Measurements from ENCODE around the gene PCDH17.

Gene PCDH17

DNA sequence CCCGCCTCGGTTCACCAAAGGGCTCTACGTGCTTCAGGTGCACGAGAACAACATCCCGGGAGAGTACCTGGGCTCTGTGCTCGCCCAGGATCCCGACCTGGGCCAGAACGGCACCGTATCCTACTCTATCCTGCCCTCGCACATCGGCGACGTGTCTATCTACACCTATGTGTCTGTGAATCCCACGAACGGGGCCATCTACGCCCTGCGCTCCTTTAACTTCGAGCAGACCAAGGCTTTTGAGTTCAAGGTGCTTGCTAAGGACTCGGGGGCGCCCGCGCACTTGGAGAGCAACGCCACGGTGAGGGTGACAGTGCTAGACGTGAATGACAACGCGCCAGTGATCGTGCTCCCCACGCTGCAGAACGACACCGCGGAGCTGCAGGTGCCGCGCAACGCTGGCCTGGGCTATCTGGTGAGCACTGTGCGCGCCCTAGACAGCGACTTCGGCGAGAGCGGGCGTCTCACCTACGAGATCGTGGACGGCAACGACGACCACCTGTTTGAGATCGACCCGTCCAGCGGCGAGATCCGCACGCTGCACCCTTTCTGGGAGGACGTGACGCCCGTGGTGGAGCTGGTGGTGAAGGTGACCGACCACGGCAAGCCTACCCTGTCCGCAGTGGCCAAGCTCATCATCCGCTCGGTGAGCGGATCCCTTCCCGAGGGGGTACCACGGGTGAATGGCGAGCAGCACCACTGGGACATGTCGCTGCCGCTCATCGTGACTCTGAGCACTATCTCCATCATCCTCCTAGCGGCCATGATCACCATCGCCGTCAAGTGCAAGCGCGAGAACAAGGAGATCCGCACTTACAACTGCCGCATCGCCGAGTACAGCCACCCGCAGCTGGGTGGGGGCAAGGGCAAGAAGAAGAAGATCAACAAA is 2.6 kb downstream of the PCDH17 start:
- ChIA-PET CTCF (interaction anchor here (0.6 kb wide), 1 partner anchor 281 kb away, joined by 5 read pairs; no protein-coding TSS in a partner anchor), POLR2A (ENCODE audit: low non-redundant PET) (no interaction called here)
- DNase-seq (ENCODE audit: low spot score), result no peak
- TF ChIP-seq, protein P1, sequence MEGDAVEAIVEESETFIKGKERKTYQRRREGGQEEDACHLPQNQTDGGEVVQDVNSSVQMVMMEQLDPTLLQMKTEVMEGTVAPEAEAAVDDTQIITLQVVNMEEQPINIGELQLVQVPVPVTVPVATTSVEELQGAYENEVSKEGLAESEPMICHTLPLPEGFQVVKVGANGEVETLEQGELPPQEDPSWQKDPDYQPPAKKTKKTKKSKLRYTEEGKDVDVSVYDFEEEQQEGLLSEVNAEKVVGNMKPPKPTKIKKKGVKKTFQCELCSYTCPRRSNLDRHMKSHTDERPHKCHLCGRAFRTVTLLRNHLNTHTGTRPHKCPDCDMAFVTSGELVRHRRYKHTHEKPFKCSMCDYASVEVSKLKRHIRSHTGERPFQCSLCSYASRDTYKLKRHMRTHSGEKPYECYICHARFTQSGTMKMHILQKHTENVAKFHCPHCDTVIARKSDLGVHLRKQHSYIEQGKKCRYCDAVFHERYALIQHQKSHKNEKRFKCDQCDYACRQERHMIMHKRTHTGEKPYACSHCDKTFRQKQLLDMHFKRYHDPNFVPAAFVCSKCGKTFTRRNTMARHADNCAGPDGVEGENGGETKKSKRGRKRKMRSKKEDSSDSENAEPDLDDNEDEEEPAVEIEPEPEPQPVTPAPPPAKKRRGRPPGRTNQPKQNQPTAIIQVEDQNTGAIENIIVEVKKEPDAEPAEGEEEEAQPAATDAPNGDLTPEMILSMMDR (conservative IDR thresholded peaks at IDR 0.05; ENCODE audit: low read depth), result no peak
- H3K27ac ChIP-seq, result no peak overlapping the region

DNA sequence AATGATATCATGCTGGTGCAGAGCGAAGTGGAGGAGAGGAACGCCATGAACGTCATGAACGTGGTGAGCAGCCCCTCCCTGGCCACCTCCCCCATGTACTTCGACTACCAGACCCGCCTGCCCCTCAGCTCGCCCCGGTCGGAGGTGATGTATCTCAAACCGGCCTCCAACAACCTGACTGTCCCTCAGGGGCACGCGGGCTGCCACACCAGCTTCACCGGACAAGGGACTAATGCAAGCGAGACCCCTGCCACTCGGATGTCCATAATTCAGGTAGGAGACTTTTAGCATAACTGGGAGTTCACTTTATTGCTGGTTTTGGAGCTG is 3.3 kb downstream of the PCDH17 start:
- POLR2A ChIA-PET (ENCODE audit: low non-redundant PET), result no interaction called here
- no peak for DNase-seq (ENCODE audit: low spot score)
- TF ChIP-seq, protein P1 (conservative IDR thresholded peaks at IDR 0.05; ENCODE audit: low read depth), result no peak
- no peak overlapping the region for H3K27ac ChIP-seq
- CTCF ChIA-PET, result interaction anchor here (0.6 kb wide), 1 partner anchor 280 kb away, joined by 5 read pairs; no protein-coding TSS in a partner anchor

DNA sequence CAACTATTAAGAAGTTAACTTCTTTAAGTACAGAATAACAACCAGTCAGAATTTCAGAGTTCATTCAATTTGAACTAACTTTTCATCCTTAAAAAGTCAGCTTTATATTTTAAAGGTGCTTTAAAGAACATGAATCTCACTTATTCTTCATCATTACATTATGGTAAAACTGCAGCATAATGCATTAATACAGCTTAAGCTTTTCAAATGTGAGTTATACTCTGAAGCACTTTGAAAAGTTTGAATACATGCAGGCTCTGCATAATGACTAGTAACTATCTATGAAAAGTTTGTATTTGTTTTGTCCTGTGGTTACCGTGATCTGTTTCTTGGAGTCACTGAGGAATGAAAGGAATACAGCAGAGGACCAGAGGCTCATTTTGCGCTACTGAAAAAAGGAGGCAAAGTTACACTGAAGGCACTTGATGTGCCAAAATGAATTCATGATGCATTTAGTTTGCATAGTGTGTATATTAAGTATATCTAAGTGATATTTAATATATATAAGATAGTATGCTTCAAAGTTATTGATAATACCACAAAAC is 4.1 kb downstream of the PCDH17 start:
- ChIA-PET POLR2A (ENCODE audit: low non-redundant PET) (no interaction called here), CTCF (interaction anchor here (0.5 kb wide), 1 partner anchor 39 kb away, joined by 3 read pairs; no protein-coding TSS in a partner anchor)
- no peak for DNase-seq (ENCODE audit: low spot score)
- TF ChIP-seq, protein P1 (conservative IDR thresholded peaks at IDR 0.05; ENCODE audit: low read depth), result no peak
- H3K27ac ChIP-seq, result no peak overlapping the region

DNA sequence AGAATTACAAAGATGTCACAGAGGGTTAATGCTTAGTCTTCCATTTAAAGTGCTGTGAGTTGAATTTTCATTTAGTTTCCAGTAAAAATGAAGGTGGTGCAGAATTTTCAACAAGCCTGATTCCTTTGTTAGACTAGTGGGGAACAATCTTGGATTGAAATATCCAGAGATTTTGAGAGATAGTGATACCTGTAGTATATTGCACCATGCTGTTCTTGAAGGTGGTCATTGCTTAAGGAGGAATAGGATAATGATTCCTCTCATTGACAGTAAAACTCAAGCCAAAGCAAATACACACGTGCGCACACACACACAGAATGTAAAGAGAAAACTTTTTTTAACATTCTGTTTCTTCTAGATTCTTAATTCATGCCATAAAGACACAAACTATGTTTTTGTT is 5.3 kb downstream of the PCDH17 start:
- no peak for DNase-seq (ENCODE audit: low spot score)
- no peak overlapping the region for H3K27ac ChIP-seq
- TF ChIP-seq, protein P1 (conservative IDR thresholded peaks at IDR 0.05; ENCODE audit: low read depth), result no peak
- POLR2A ChIA-PET (ENCODE audit: low non-redundant PET), result no interaction called here
- CTCF ChIA-PET, result no interaction called here

DNA sequence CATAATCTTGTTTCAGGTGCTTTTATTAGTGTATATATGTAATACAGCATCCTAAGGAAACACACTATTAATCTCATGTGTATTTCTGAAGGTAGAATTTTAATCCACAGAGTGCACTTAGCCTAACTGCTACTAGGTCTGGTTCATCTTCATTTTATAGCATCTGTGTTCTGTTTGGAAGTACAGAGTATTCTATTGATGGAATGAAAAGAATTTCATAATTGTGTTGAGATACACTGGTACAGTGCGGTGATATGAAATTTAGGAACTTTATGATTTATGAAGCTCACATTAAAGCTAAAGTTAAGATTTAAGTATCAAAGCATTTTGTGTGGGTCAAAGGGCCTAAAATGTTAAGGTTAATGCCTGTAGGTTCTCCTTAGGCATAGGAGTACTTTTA is 6.0 kb downstream of the PCDH17 start:
- ChIA-PET POLR2A (ENCODE audit: low non-redundant PET) (no interaction called here), CTCF (no interaction called here)
- DNase-seq (ENCODE audit: low spot score), result no peak
- TF ChIP-seq, protein P1 (conservative IDR thresholded peaks at IDR 0.05; ENCODE audit: low read depth), result no peak
- H3K27ac ChIP-seq, result no peak overlapping the region

DNA sequence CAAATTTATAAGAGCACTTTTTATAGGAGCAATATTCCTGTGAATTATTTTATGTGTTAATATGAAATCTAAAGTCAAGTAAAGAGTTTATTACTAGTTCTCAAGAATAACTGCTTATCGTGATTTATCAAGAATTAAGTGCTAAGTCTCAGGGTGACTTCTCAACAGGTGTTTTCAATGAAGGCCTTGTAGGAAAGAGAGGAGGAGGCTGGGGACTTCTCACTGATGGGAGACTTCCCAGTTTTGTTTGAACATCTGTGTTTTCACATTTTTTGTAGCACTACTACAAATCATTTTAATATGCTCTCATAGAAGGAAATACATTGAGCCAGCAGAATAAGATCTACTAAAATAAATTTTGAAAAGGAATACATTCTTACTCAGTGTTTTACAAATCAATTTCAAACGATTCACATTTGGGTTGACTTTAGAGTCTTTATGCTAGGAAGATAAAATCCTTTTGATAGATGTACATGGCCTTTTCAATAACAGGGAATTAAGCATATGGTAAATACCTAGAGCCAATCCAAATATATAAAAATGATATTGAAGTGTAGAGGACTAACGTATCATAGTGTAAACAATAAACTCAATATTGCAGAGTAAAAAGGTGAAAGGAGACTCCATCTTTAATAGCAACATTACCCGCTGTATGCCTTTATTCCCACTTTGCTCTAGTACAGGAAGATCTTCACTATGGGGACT is 6.8 kb downstream of the PCDH17 start:
- ChIA-PET POLR2A (ENCODE audit: low non-redundant PET) (no interaction called here), CTCF (no interaction called here)
- H3K27ac ChIP-seq, result no peak overlapping the region
- DNase-seq (ENCODE audit: low spot score), result no peak
- TF ChIP-seq, protein P1 (conservative IDR thresholded peaks at IDR 0.05; ENCODE audit: low read depth), result no peak

Data from RWPE1 (cell line).